22Rv1 (cell line): ENCODE results near the gene RASD1.

Source experiments
- CTCF ChIP-seq: fragments of 450-650 bp; IDR thresholded peaks from 2 replicates; pipeline ENCODE4 v1.5.1; 2017; ENCODE audit warnings: mild to moderate bottlenecking
- ZFX ChIP-seq: fragments of 450-650 bp; IDR thresholded peaks from 2 replicates; pipeline ENCODE4 v1.6.1; 2017; ENCODE audit warnings: antibody characterized with exemption, borderline replicate concordance

- TF ChIP-seq CTCF = no peak
- no peak for TF ChIP-seq ZFX
Observed at GRCh38 chr17:17467016-17467415, 29.2 kb downstream of the RASD1 start.
